ENCODE measurements around the gene PRRC1. TPM values are rescaled to one million over a fixed set of nuclear protein-coding genes. Genes with fewer than 3 reads are reported as not detected.

PRRC1 gene
- total RNA-seq, 2 donors from 2014 or later, result 37.0 to 44.0 TPM

DNA sequence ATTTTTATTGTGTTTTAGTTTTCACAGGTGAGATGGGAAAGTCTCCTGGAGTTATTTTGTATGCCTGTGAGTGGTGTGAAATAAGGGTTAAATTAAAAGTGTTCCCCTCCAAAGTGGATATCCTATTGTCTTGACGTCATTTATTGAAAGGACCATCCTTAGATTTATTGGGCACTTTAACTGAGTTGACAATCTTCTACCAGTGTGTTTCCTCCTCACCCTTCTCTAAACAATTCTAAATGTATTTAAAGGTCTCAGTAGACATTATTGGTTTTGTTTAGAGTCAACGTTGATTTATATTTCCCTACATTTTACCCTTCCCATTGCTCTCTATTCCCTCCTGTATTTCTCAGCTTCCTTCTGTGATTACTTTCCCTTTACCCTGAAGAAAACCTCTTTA, 40.8 kb downstream of the PRRC1 start:
- intact Hi-C loops (cut with DNase I), result no loop called here
- Histone ChIP-seq H3K9me3 (no peaks in the 10 kb centered on the region), H3K27ac (no peak overlapping the region), H3K4me3 (no peak overlapping the region), H3K27me3 (replicated peaks; ENCODE audit: insufficient read depth) (no peaks in the 10 kb centered on the region), H3K36me3 (no peaks in the 10 kb centered on the region), H3K4me1 (replicated peaks) (no peaks in the 10 kb centered on the region)
- no peak for DNase-seq (ENCODE audit: low spot score)
- TF ChIP-seq POLR2AphosphoS5 (IDR thresholded peaks at IDR 0.05) (no peak), POLR2A (IDR thresholded peaks at IDR 0.05) (no peak)
- TF ChIP-seq, protein P1, sequence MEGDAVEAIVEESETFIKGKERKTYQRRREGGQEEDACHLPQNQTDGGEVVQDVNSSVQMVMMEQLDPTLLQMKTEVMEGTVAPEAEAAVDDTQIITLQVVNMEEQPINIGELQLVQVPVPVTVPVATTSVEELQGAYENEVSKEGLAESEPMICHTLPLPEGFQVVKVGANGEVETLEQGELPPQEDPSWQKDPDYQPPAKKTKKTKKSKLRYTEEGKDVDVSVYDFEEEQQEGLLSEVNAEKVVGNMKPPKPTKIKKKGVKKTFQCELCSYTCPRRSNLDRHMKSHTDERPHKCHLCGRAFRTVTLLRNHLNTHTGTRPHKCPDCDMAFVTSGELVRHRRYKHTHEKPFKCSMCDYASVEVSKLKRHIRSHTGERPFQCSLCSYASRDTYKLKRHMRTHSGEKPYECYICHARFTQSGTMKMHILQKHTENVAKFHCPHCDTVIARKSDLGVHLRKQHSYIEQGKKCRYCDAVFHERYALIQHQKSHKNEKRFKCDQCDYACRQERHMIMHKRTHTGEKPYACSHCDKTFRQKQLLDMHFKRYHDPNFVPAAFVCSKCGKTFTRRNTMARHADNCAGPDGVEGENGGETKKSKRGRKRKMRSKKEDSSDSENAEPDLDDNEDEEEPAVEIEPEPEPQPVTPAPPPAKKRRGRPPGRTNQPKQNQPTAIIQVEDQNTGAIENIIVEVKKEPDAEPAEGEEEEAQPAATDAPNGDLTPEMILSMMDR (IDR thresholded peaks at IDR 0.05), result no peak
- WGBS, result 32% methylated on average over 2 of the region's 2 CpGs

DNA sequence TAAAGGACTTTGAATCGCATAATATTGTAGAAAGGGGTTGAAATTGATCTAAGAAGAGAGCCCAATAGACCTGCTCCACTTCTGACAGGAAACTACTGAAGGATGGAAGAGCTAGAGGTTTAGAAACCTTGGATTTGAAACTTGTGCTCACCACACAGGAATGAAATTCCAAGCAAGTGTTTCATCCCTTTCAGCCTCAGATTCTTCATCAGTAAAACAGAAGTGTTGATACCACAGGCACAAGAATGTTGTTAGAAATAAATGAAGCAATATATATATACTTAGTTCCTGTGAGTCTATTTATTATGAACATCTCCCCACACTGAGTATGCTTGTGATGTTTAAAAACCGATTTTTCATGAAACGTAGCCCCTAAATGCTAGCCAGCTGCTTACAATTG, 43.8 kb downstream of the PRRC1 start:
- H3K27me3 ChIP-seq (replicated peaks; ENCODE audit: insufficient read depth), result no peaks in the 10 kb centered on the region
- no peak for TF ChIP-seq POLR2A (IDR thresholded peaks at IDR 0.05)
- TF ChIP-seq, protein P1 (IDR thresholded peaks at IDR 0.05), result no peak
- no peak overlapping the region for H3K27ac ChIP-seq
- H3K36me3 ChIP-seq, result no peaks in the 10 kb centered on the region
- no peaks in the 10 kb centered on the region for H3K4me1 ChIP-seq (replicated peaks)
- H3K4me3 ChIP-seq, result no peak overlapping the region
- WGBS, result 96% methylated on average over 3 of the region's 3 CpGs
- no peaks in the 10 kb centered on the region for H3K9me3 ChIP-seq
- DNase-seq (ENCODE audit: low spot score), result no peak
- intact Hi-C loops (cut with DNase I), result loop anchor here (5.0 to 10.0 kb wide), 2 partner anchors 184 to 521 kb away; partner anchors contain the start of gene SLC12A2

DNA sequence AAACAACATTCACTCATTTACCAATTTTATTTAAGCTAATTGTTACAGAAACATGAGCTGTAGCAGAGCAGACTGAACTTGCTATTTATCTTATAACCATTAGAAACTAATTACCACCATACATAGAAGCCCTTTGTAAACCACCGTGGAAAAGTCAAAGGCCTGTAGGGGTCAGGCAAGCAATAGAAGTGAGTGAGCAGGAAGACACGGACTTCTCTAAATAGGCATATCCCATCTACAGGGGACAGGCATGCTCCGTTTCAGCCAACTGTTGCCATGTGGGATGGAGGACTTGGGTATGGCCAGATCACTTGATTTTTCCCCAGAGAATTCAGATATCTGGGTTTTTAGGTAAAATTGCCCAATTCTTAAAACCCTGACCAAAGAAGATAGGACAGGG, 44.8 kb downstream of the PRRC1 start:
- TF ChIP-seq, protein P1 (IDR thresholded peaks at IDR 0.05), result peak in 1 of 4 experiments; percentile 19
- TF ChIP-seq POLR2A (IDR thresholded peaks at IDR 0.05), result no peak
- H3K27ac ChIP-seq, result no peak overlapping the region
- H3K27me3 ChIP-seq (replicated peaks; ENCODE audit: insufficient read depth), result no peaks in the 10 kb centered on the region
- no peak for DNase-seq (ENCODE audit: low spot score)
- no peaks in the 10 kb centered on the region for H3K9me3 ChIP-seq
- 38% methylated on average over 3 of the region's 3 CpGs for WGBS
- H3K36me3 ChIP-seq, result no peaks in the 10 kb centered on the region
- intact Hi-C loops (cut with DNase I), result loop anchor here (5.0 to 10.0 kb wide), 2 partner anchors 183 to 520 kb away; partner anchors contain the start of gene SLC12A2
- H3K4me3 ChIP-seq, result no peak overlapping the region
- no peaks in the 10 kb centered on the region for H3K4me1 ChIP-seq (replicated peaks)

DNA sequence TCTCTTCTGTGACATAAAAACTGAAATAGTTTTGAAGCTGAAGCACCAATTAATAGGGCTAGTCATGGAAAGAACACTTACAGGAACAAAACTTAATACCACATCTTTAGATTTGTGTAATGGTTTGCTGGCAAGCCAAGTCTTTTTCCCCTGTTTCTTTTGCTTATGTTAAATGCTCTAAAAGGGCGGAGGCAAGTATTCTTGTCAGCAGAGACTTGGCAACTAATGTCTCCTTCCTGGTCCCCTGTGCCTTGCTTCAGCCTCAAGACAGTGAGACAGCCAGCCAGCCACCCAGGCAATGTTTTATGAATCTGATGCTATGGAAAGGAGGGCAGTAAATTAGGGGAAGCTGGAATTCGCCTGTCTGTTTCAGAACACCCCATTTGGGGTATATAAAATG, 45.7 kb downstream of the PRRC1 start:
- TF ChIP-seq, protein P1 (IDR thresholded peaks at IDR 0.05), result no peak
- TF ChIP-seq POLR2A (IDR thresholded peaks at IDR 0.05), result no peak
- TF ChIP-seq POLR2AphosphoS5 (IDR thresholded peaks at IDR 0.05), result no peak
- intact Hi-C loops (cut with DNase I), result loop anchor here (5.0 to 10.0 kb wide), 2 partner anchors 182 to 519 kb away; partner anchors contain the start of gene SLC12A2

DNA sequence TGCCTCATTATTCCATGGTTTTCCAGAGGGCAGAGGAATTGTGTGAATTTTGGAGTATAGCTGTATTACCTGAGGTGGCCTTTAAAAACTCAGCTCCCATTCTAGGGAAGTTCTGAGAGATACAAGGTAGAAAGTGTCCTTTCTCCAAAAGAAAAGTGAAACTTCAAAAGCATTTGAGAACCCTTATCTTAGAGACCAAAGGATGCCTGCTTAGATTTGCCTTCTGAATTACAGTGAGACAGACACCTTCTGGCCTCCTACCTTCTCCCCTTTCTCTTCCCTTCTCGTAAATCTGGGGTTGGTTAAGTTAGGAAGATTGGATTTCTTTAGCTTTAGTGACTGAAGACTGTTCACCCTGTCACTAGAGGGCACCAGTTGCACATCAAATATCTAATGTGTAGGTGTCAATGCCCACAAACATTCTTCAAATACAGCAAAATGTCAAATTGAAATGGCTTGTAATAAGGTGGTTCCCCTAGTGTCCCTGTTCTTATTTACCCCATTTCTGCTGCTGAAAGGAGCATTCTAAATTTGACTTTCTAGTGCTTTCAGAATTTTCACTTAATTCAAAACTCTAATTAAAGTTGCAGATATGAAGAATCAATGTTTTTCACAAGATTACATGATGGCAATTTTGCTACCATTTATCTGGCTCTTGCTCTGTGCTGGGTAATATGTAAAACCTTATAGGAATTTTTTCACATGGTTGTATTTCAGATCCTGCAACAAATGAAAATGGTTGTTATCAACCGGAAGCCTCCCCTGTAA, 46.7 kb downstream of the PRRC1 start:
- H3K27me3 ChIP-seq (replicated peaks; ENCODE audit: insufficient read depth), result no peaks in the 10 kb centered on the region
- no peaks in the 10 kb centered on the region for H3K4me1 ChIP-seq (replicated peaks)
- H3K27ac ChIP-seq, result no peak overlapping the region
- peak; percentile 60 for DNase-seq (ENCODE audit: low spot score)
- 52% methylated on average over 2 of the region's 2 CpGs for WGBS
- TF ChIP-seq POLR2AphosphoS5 (IDR thresholded peaks at IDR 0.05), result peak; percentile 32
- TF ChIP-seq, protein P1 (IDR thresholded peaks at IDR 0.05), result peak in 3 of 4 experiments; percentile 66 to 84 (median 79)
- no peak for TF ChIP-seq POLR2A (IDR thresholded peaks at IDR 0.05)
- no peaks in the 10 kb centered on the region for H3K36me3 ChIP-seq
- no peak overlapping the region for H3K4me3 ChIP-seq
- no peaks in the 10 kb centered on the region for H3K9me3 ChIP-seq
- intact Hi-C loops (cut with DNase I), result loop anchor here (1.0 to 10.0 kb wide), 3 partner anchors 181 to 637 kb away; partner anchors contain the start of gene SLC12A2

More for the DNA sequence above, 45.7 kb downstream of the PRRC1 start:
- Histone ChIP-seq H3K4me1 (replicated peaks) (no peaks in the 10 kb centered on the region), H3K36me3 (no peaks in the 10 kb centered on the region), H3K27me3 (replicated peaks; ENCODE audit: insufficient read depth) (no peaks in the 10 kb centered on the region), H3K4me3 (no peak overlapping the region), H3K9me3 (no peaks in the 10 kb centered on the region), H3K27ac (no peak overlapping the region)
- no peak for DNase-seq (ENCODE audit: low spot score)
- WGBS, result 52% methylated on average over 2 of the region's 2 CpGs

All from prostate gland (tissue), 2 donors.